SJCRH30 (cell line): Measurements from ENCODE around the gene DSCAM. TPM values are rescaled to one million over a fixed set of nuclear protein-coding genes. Genes with fewer than 3 reads are reported as not detected.
"Not testable (repeated sequence)": the region's sequence is repeated elsewhere in the genome, so short reads cannot be mapped to it uniquely, and the experiment has no call there.

Experiments
- DNase-seq, 2 experiments: peaks; one replicate each; pipeline ENCODE4 v3.0.0-alpha.2; 2015 to 2020
- H3K27ac ChIP-seq: fragments of 250-450 bp; sonication (Bioruptor Pico); 2 replicates; pipeline ENCODE4 v1.5.1; 2020; ENCODE audit warnings: mild to moderate bottlenecking, moderate library complexity
- H3K27me3 ChIP-seq: fragments of 250-450 bp; sonication (Bioruptor Pico); 2 replicates; pipeline ENCODE4 v1.5.1; 2020; ENCODE audit warnings: mild to moderate bottlenecking, moderate library complexity
- H3K36me3 ChIP-seq: fragments of 250-450 bp; sonication (Bioruptor Pico); 2 replicates; pipeline ENCODE4 v1.5.1; 2020; ENCODE audit warnings: mild to moderate bottlenecking, moderate library complexity
- H3K4me1 ChIP-seq: fragments of 250-450 bp; sonication (Bioruptor Pico); 2 replicates; pipeline ENCODE4 v1.5.1; 2020; ENCODE audit warnings: mild to moderate bottlenecking, moderate library complexity
- H3K4me3 ChIP-seq: fragments of 250-450 bp; sonication (Bioruptor Pico); 2 replicates; pipeline ENCODE4 v1.5.1; 2020; ENCODE audit warnings: mild to moderate bottlenecking, moderate library complexity
- H3K9me3 ChIP-seq: fragments of 250-450 bp; sonication (Bioruptor Pico); replicated peaks from 2 replicates; pipeline ENCODE4 v1.5.1; 2020; ENCODE audit warnings: mild to moderate bottlenecking, moderate library complexity
- total RNA-seq: library from RNA; depleted of rRNA; stranded (reverse); fragments of >200 nt; shearing (Covaris generic); gene quantifications from 2 replicates; pipeline ENCODE4 v1.2.3, GENCODE V29; 2014

The DSCAM gene
- total RNA-seq, 1 experiment from 2014 or later, result 0.02 TPM

- no peaks in the 10 kb centered on the region for H3K36me3 ChIP-seq
- DNase-seq, result no peak
- no peak overlapping the region for H3K27ac ChIP-seq
- H3K4me1 ChIP-seq, result no peaks in the 10 kb centered on the region
- no peaks in the 10 kb centered on the region for H3K9me3 ChIP-seq
- no peaks in the 10 kb centered on the region; the same call in 1 of the 2 replicates for H3K27me3 ChIP-seq
- no peak overlapping the region for H3K4me3 ChIP-seq
Measured at GRCh38 chr21:40337981-40338380, 509.0 kb downstream of the DSCAM start.

GRCh38 chr21:40335704-40336103 lies 511.3 kb downstream of the DSCAM start:
- no peaks in the 10 kb centered on the region for H3K4me1 ChIP-seq
- H3K9me3 ChIP-seq, result no peaks in the 10 kb centered on the region
- H3K4me3 ChIP-seq, result no peak overlapping the region
- H3K36me3 ChIP-seq, result no peaks in the 10 kb centered on the region
- DNase-seq, result no peak
- no peak overlapping the region for H3K27ac ChIP-seq
- H3K27me3 ChIP-seq, result peaks cover 5% of the 10 kb centered on the region

GRCh38 chr21:40334159-40334558 lies 512.8 kb downstream of the DSCAM start:
- H3K27ac ChIP-seq, result no peak overlapping the region
- no peak for DNase-seq

GRCh38 chr21:40333731-40334130 lies 513.2 kb downstream of the DSCAM start:
- DNase-seq, result no peak
- no peaks in the 10 kb centered on the region for H3K9me3 ChIP-seq
- H3K36me3 ChIP-seq, result no peaks in the 10 kb centered on the region
- H3K27ac ChIP-seq, result no peak overlapping the region
- no peaks in the 10 kb centered on the region for H3K4me1 ChIP-seq
- H3K4me3 ChIP-seq, result no peak overlapping the region
- H3K27me3 ChIP-seq, result peaks cover 7% of the 10 kb centered on the region

More at GRCh38 chr21:40334159-40334558, 512.8 kb downstream of the DSCAM start:
- H3K4me3 ChIP-seq, result no peak overlapping the region
- H3K36me3 ChIP-seq, result no peaks in the 10 kb centered on the region
- H3K27me3 ChIP-seq, result peaks cover 7% of the 10 kb centered on the region
- H3K9me3 ChIP-seq, result no peaks in the 10 kb centered on the region
- no peaks in the 10 kb centered on the region for H3K4me1 ChIP-seq

GRCh38 chr21:40331804-40332203 lies 515.2 kb downstream of the DSCAM start:
- Histone ChIP-seq H3K36me3 (no peaks in the 10 kb centered on the region), H3K27me3 (peaks cover 7% of the 10 kb centered on the region), H3K4me3 (no peak overlapping the region), H3K4me1 (no peaks in the 10 kb centered on the region), H3K27ac (no peak overlapping the region), H3K9me3 (no peaks in the 10 kb centered on the region)
- no peak for DNase-seq

- H3K4me1 ChIP-seq, result no peaks in the 10 kb centered on the region
- H3K9me3 ChIP-seq, result no peaks in the 10 kb centered on the region
- peaks cover 7% of the 10 kb centered on the region for H3K27me3 ChIP-seq
- no peaks in the 10 kb centered on the region for H3K36me3 ChIP-seq
- no peak overlapping the region for H3K27ac ChIP-seq
- DNase-seq, result no peak
- H3K4me3 ChIP-seq, result no peak overlapping the region
Measured at GRCh38 chr21:40331172-40331571, 515.8 kb downstream of the DSCAM start.

GRCh38 chr21:40324389-40324788 lies 522.6 kb downstream of the DSCAM start:
- no peak overlapping the region for H3K27ac ChIP-seq
- H3K4me1 ChIP-seq, result no peaks in the 10 kb centered on the region
- no peaks in the 10 kb centered on the region for H3K36me3 ChIP-seq
- H3K9me3 ChIP-seq, result no peaks in the 10 kb centered on the region
- no peak for DNase-seq
- H3K4me3 ChIP-seq, result no peak overlapping the region
- H3K27me3 ChIP-seq, result no peaks in the 10 kb centered on the region

- H3K9me3 ChIP-seq, H3K27me3 ChIP-seq, H3K36me3 ChIP-seq, H3K4me1 ChIP-seq, H3K27ac ChIP-seq, H3K4me3 ChIP-seq, DNase-seq: not testable (repeated sequence)
Measured at GRCh38 chr21:40320718-40321117, 526.2 kb downstream of the DSCAM start.

- no peaks in the 10 kb centered on the region for H3K36me3 ChIP-seq
- H3K4me1 ChIP-seq, result no peaks in the 10 kb centered on the region
- peaks cover 4% of the 10 kb centered on the region; the same call in 1 of the 2 replicates for H3K27me3 ChIP-seq
- no peaks in the 10 kb centered on the region for H3K9me3 ChIP-seq
- H3K4me3 ChIP-seq, result no peak overlapping the region
- DNase-seq, result no peak
- H3K27ac ChIP-seq, result no peak overlapping the region
Measured at GRCh38 chr21:40318371-40318770, 528.6 kb downstream of the DSCAM start.

- no peak for DNase-seq
Measured at GRCh38 chr21:40316104-40316503, 530.9 kb downstream of the DSCAM start.

GRCh38 chr21:40315626-40316025 lies 531.3 kb downstream of the DSCAM start:
- DNase-seq, result no peak
- Histone ChIP-seq H3K4me1 (no peaks in the 10 kb centered on the region), H3K27me3 (peaks cover 6% of the 10 kb centered on the region; the same call in 1 of the 2 replicates), H3K9me3 (no peaks in the 10 kb centered on the region), H3K27ac (no peak overlapping the region), H3K4me3 (no peak overlapping the region), H3K36me3 (no peaks in the 10 kb centered on the region)

More at GRCh38 chr21:40316104-40316503, 530.9 kb downstream of the DSCAM start:
- H3K9me3 ChIP-seq, result no peaks in the 10 kb centered on the region
- H3K27me3 ChIP-seq, result peaks cover 6% of the 10 kb centered on the region; the same call in 1 of the 2 replicates
- H3K4me1 ChIP-seq, result no peaks in the 10 kb centered on the region
- H3K36me3 ChIP-seq, result no peaks in the 10 kb centered on the region
- no peak overlapping the region for H3K27ac ChIP-seq
- no peak overlapping the region for H3K4me3 ChIP-seq

GRCh38 chr21:40313260-40313659 lies 533.7 kb downstream of the DSCAM start:
- H3K9me3 ChIP-seq, result no peaks in the 10 kb centered on the region
- no peak overlapping the region for H3K4me3 ChIP-seq
- no peak overlapping the region for H3K27ac ChIP-seq
- no peak for DNase-seq
- no peaks in the 10 kb centered on the region for H3K36me3 ChIP-seq
- H3K27me3 ChIP-seq, result peaks cover 6% of the 10 kb centered on the region; the same call in 1 of the 2 replicates
- no peaks in the 10 kb centered on the region for H3K4me1 ChIP-seq

- Histone ChIP-seq H3K36me3 (no peaks in the 10 kb centered on the region), H3K27ac (no peak overlapping the region), H3K27me3 (no peaks in the 10 kb centered on the region), H3K4me1 (peaks cover 11% of the 10 kb centered on the region), H3K4me3 (no peak overlapping the region), H3K9me3 (no peaks in the 10 kb centered on the region)
- peak; percentile 27 to 28 for DNase-seq
Measured at GRCh38 chr21:40300300-40300699, 546.7 kb downstream of the DSCAM start.

GRCh38 chr21:40299451-40299850 lies 547.5 kb downstream of the DSCAM start:
- Histone ChIP-seq H3K27me3 (no peaks in the 10 kb centered on the region), H3K27ac (no peak overlapping the region), H3K36me3 (no peaks in the 10 kb centered on the region), H3K4me1 (peaks cover 11% of the 10 kb centered on the region), H3K9me3 (no peaks in the 10 kb centered on the region), H3K4me3 (no peak overlapping the region)
- DNase-seq, result peak; percentile 58

GRCh38 chr21:40294345-40294744 lies 552.6 kb downstream of the DSCAM start:
- DNase-seq, result no peak

GRCh38 chr21:40291560-40291959 lies 555.4 kb downstream of the DSCAM start:
- H3K4me1 ChIP-seq, result no peaks in the 10 kb centered on the region
- no peak for DNase-seq
- H3K36me3 ChIP-seq, result no peaks in the 10 kb centered on the region
- no peak overlapping the region for H3K4me3 ChIP-seq
- H3K9me3 ChIP-seq, result no peaks in the 10 kb centered on the region
- H3K27ac ChIP-seq, result no peak overlapping the region
- H3K27me3 ChIP-seq, result no peaks in the 10 kb centered on the region

More at GRCh38 chr21:40294345-40294744, 552.6 kb downstream of the DSCAM start:
- no peaks in the 10 kb centered on the region for H3K36me3 ChIP-seq
- no peaks in the 10 kb centered on the region for H3K9me3 ChIP-seq
- peaks cover 5% of the 10 kb centered on the region for H3K4me1 ChIP-seq
- no peak overlapping the region for H3K4me3 ChIP-seq
- H3K27me3 ChIP-seq, result no peaks in the 10 kb centered on the region
- H3K27ac ChIP-seq, result no peak overlapping the region
